Measurements from ENCODE around the gene SMCHD1. TPM values are rescaled to one million over a fixed set of nuclear protein-coding genes. Genes with fewer than 3 reads are reported as not detected.

The SMCHD1 gene
- total RNA-seq (2022; extraction: Qiagen RNA extraction) = 12.1 to 23.9 TPM (median 13.6 TPM) in 5 replicates

DNA sequence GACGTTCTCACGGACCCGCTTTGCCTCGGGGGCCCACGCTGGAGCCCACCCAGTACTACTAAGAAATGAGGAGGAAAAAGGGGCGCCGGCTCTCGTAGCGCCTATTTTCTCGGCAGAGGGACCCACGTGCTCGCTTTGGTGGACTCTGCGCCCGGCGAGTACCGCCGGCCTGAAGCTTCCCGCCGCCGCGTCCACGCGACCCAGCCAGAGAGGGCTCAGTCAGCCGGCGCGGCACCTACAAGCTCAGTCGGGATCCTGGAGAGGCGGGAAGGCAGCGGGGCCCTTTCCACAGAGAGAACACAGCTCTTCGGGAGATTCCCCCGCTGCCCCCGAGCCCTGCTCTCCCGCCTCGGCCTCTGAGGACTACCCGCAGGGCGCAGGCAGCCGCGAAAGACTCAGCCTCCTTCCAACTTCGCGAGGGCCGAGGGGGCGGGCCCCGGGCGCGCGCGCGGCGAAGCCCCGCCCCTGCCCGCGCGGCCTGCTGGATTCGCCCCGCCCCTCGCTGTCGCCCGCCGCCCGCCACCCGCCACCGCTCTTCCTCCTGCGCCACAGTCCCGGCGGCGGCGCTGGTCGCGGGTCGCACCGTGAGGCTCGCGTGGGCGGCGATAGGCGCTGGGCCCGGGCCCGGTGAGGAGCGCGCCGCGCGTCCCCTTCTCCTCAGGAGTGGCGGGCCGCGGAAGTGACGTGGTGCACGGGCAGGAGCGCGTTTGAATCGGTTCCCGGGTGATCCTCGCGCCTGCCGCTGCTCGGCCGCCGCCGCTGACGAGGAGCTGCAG lies at the start of gene SMCHD1:
SMCHD1 (plus strand) TSS at position 549 of the 776 bp plus-strand sequence. CDS start 350 bp downstream, outside the sequence.

DNA sequence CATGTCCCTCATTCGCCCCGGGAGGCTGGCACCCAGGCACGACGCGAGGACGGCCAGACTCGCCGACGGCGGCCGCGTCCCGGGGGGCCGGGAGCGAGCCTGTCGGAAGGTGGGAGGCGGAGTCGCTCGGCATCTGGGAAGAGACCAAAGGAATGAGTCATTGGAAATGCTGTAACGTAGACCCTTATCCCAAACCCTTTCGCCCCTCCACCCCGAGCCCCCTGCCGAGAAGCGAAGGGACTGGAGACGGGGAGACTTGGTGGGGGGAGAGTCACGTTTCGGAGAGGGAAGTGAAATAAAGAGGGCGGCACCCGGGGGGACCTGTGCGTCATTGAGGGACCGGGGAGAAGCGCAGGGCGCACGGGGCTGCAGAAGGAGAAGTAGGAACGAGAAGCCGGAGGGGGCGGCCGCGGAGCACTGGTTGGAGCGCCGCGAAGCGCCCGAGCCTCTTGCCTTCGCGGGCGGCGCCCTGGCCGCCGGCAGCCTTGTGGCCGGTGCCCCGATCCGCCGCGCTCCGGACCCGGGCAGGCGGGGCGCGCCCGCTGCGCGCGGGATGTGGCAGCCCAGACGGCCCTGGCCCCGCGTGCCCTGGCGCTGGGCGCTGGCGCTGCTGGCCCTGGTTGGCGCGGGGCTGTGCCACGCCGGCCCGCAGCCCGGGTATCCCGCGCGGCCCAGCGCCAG lies 191.2 kb downstream of the SMCHD1 start, which contains the start of gene EMILIN2:
EMILIN2 (plus strand) TSS at position 371 of the 681 bp plus-strand sequence; CDS start at position 554, 183 bp downstream.

Other genes with a start within 250 kb of the SMCHD1 start
- gene METTL4, start 84.2 kb upstream of the SMCHD1 start, total RNA-seq (2022; extraction: Qiagen RNA extraction) = 4.9 to 7.2 TPM (median 5.2 TPM) in 5 replicates
- 10.7 to 14.3 TPM (median 13.6 TPM) in 5 replicates for gene NDC80, start 84.2 kb upstream of the SMCHD1 start, total RNA-seq (2022; extraction: Qiagen RNA extraction)
- gene EMILIN2, start 191.3 kb downstream of the SMCHD1 start, total RNA-seq (2022; extraction: Qiagen RNA extraction) = 8.8 to 14.5 TPM (median 13.2 TPM) in 5 replicates

Data from A549 treated with Hydrocortisone at 1 μM for 4 hours (cell line).